OCI-LY7 (cell line): Measurements from ENCODE around the gene EYA2. TPM values are rescaled to one million over a fixed set of nuclear protein-coding genes. Genes with fewer than 3 reads are reported as not detected.

Source experiments
- BruUV-seq: library from RNA; stranded (reverse); fragments of 400-500 nt; replicated peaks from 2 replicates; lab custom pipeline; 2021; lab: Mats Ljungman, UMichigan
- CTCF ChIA-PET: fragments of 300-600 bp; sonication (Branson Sonifier 250); formaldehyde crosslinking; loops from one replicate; lab custom pipeline; 2022; ENCODE audit warnings: antibody characterized with exemption; ENCODE audit not compliant: unreplicated experiment; lab: Charles Lee
- POLR2A ChIA-PET: fragments of 300-600 bp; sonication (Branson Sonifier 250); formaldehyde crosslinking; loops from one replicate; lab custom pipeline; 2022; ENCODE audit warnings: antibody characterized with exemption; lab: Charles Lee
- DNase-seq: peaks from one replicate; pipeline ENCODE4 v3.0.0-alpha.2; 2015; ENCODE audit warnings: low spot score
- H2AFZ ChIP-seq: fragments of 200-600 bp; sonication (generic), shearing (Covaris generic); 2 replicates; pipeline ENCODE4 v1.6.1; 2014; ENCODE audit warnings: mild to moderate bottlenecking, antibody characterized with exemption, low read length, moderate library complexity
- H3K27ac ChIP-seq: fragments of 200-600 bp; sonication (generic); 2 replicates; pipeline ENCODE4 v1.5.1; 2014; ENCODE audit warnings: mixed run types, low read depth, mild to moderate bottlenecking, moderate library complexity, low read length, inconsistent platforms; ENCODE audit not compliant: poor library complexity, severe bottlenecking
- H3K36me3 ChIP-seq: fragments of 200-600 bp; sonication (generic); 2 replicates; pipeline ENCODE4 v1.6.1; 2014; ENCODE audit warnings: mild to moderate bottlenecking, antibody characterized with exemption, low read length, moderate library complexity, mixed read lengths; ENCODE audit not compliant: insufficient read depth
- H3K4me1 ChIP-seq: fragments of 200-600 bp; sonication (generic); 2 replicates; pipeline ENCODE4 v1.5.1; 2014; ENCODE audit warnings: mild to moderate bottlenecking, low read length; ENCODE audit not compliant: insufficient read depth, poor library complexity, severe bottlenecking
- H3K4me2 ChIP-seq: fragments of 200-600 bp; sonication (generic); 2 replicates; pipeline ENCODE4 v1.6.1; 2014; ENCODE audit warnings: mild to moderate bottlenecking, low read length
- H3K4me3 ChIP-seq: fragments of 200-600 bp; sonication (generic); 2 replicates; pipeline ENCODE4 v1.5.1; 2014; ENCODE audit warnings: mild to moderate bottlenecking, low read depth, low read length; ENCODE audit not compliant: poor library complexity, severe bottlenecking
- H3K79me2 ChIP-seq: fragments of 200-600 bp; sonication (generic); 2 replicates; pipeline ENCODE4 v1.6.1; 2016; ENCODE audit warnings: low read depth, mild to moderate bottlenecking, low read length, moderate library complexity, mixed read lengths; ENCODE audit not compliant: insufficient read depth
- H3K9me2 ChIP-seq: fragments of 200-600 bp; sonication (generic); 2 replicates; pipeline ENCODE4 v1.6.1; 2016; ENCODE audit warnings: mild to moderate bottlenecking, low read length, mixed read lengths; ENCODE audit not compliant: insufficient read depth
- H3K9me3 ChIP-seq: fragments of 200-600 bp; sonication (generic); 2 replicates; pipeline ENCODE4 v1.6.1; 2014; ENCODE audit warnings: mild to moderate bottlenecking, mixed run types, low read length, mixed read lengths
- H4K20me1 ChIP-seq: fragments of 200-600 bp; sonication (generic); 2 replicates; pipeline ENCODE4 v1.6.1; 2014; ENCODE audit warnings: mild to moderate bottlenecking, antibody characterized with exemption, low read length, moderate library complexity, mixed read lengths; ENCODE audit not compliant: insufficient read depth
- CTCF ChIP-seq: fragments of 200-600 bp; sonication (generic); conservative IDR thresholded peaks from 2 replicates; pipeline ENCODE4 v1.5.1; 2014; ENCODE audit warnings: mild to moderate bottlenecking, antibody characterized with exemption, low read length, moderate library complexity, mixed read lengths
- EZH2phosphoT487 ChIP-seq: fragments of 200-600 bp; sonication (generic); IDR thresholded peaks from 2 replicates; pipeline ENCODE4 v1.6.1; 2018; ENCODE audit warnings: low read depth, borderline replicate concordance, mild to moderate bottlenecking, mixed run types, antibody characterized with exemption, low read length, moderate library complexity, mixed read lengths
- intact Hi-C: fragments of 100-400 bp; cut with micrococcal nuclease; formaldehyde crosslinking; loops from one replicate; pipeline ENCODE4 v1.10.0; 2022; ENCODE audit not compliant: unreplicated experiment
- total RNA-seq, 2 experiments: library from RNA; depleted of rRNA in 1 of 2; stranded (reverse); fragments of >200 nt in 1 of 2; shearing (Covaris generic) in 1 of 2; gene quantifications; 2 replicates each; pipeline ENCODE4 v1.2.3, GENCODE V29; 2014 to 2022

The EYA2 gene
- total RNA-seq, 2 experiments from 2014 or later, result not detected

GRCh38 chr20:46973766-46974165 lies 79.1 kb downstream of the EYA2 start:
- no peaks in the 10 kb centered on the region for H3K36me3 ChIP-seq
- POLR2A ChIA-PET, result interaction anchor here (0.7 kb wide), 1 partner anchor 1167 kb away, joined by 3 read pairs; no protein-coding TSS in a partner anchor
- no peaks in the 10 kb centered on the region for H4K20me1 ChIP-seq
- no peak for TF ChIP-seq EZH2phosphoT487
- no peak overlapping the region for H3K4me2 ChIP-seq
- no TSS peak for BruUV-seq
- H3K79me2 ChIP-seq, result no peaks in the 10 kb centered on the region
- no peak overlapping the region for H3K27ac ChIP-seq
- intact Hi-C loops, result no loop called here
- no peak for DNase-seq
- no peak overlapping the region for H3K4me3 ChIP-seq
- H3K9me3 ChIP-seq, result no peaks in the 10 kb centered on the region
- H3K9me2 ChIP-seq, result no peaks in the 10 kb centered on the region
- peaks cover 7% of the 10 kb centered on the region for H3K4me1 ChIP-seq
- no peak overlapping the region for H2AFZ ChIP-seq
- CTCF ChIA-PET, result no interaction called here

DNA sequence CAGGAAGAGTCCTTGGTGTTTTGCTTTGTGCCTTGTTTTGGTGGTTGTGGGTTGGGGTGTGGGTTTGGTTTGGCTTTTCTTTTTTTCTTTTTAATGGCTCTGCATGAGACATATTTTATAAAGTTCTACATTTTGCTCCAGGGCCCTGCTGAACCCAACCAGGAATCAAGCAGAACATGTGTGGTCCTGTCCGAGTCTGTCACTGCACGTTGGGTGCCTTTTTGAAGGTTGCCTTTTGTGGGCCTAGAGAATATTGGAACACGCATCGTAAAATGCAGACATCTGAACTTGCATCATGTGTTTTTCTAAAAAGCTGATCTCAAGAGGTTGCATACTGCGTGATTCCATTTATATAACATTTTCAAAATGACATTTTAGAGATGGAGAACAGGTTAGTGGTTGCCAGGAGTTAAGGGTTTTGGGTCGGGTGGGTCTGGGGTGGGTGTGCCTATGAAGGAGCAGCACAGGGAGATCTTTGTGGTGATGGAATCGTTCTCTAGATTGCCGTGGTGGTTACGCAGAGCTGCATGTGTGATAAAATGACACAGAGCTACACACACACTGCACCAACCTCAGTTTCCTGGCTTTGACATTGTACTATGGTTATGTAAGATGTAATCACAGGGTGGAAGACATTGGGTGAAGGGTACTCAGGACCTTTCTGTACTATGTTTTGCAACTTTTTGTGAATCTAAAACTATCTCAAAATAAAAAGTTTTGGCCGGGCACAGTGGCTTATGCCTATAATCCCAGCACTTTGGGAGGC lies 80.2 kb downstream of the EYA2 start:
- Histone ChIP-seq H3K4me2 (no peak overlapping the region), H3K9me3 (no peaks in the 10 kb centered on the region), H3K79me2 (no peaks in the 10 kb centered on the region), H2AFZ (no peak overlapping the region), H3K36me3 (no peaks in the 10 kb centered on the region), H3K4me3 (no peak overlapping the region), H3K27ac (no peak overlapping the region), H4K20me1 (no peaks in the 10 kb centered on the region), H3K4me1 (peaks cover 18% of the 10 kb centered on the region), H3K9me2 (no peaks in the 10 kb centered on the region)
- no peak for DNase-seq
- intact Hi-C loops, result no loop called here
- ChIA-PET POLR2A (no interaction called here), CTCF (no interaction called here)
- no TSS peak for BruUV-seq
- TF ChIP-seq EZH2phosphoT487 (no peak), CTCF (no peak)

DNA sequence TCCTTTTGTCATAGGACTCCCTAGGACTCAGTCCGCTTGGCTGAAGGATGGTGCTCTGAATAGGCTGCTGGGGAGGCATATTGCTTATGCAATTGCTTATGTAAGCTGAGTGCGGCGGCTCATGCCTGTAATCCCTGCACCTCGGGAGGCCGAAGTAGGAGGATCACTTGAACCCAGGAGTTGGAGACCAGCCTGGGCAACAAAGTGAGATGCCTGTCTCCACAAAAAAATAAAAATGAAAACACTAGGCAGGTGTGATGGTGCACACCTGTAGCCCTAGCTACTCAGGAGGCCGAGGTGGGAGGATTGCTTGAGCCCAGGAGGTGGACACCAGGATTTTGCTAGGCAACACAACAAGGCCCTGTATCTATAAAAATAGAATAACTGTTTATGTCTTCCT lies 81.3 kb downstream of the EYA2 start:
- H3K27ac ChIP-seq, result no peak overlapping the region
- peaks cover 25% of the 10 kb centered on the region for H3K4me1 ChIP-seq
- H3K9me3 ChIP-seq, result no peaks in the 10 kb centered on the region
- no peaks in the 10 kb centered on the region for H4K20me1 ChIP-seq
- H3K4me3 ChIP-seq, result no peak overlapping the region
- no peak overlapping the region for H2AFZ ChIP-seq
- no peaks in the 10 kb centered on the region for H3K79me2 ChIP-seq
- H3K9me2 ChIP-seq, result no peaks in the 10 kb centered on the region
- TF ChIP-seq CTCF (no peak), EZH2phosphoT487 (no peak)
- no peak for DNase-seq
- ChIA-PET CTCF (no interaction called here), POLR2A (no interaction called here)
- no TSS peak for BruUV-seq
- H3K36me3 ChIP-seq, result no peaks in the 10 kb centered on the region
- H3K4me2 ChIP-seq, result no peak overlapping the region
- intact Hi-C loops, result no loop called here
